ENCODE results near the gene DEFB128. TPM values are rescaled to one million over a fixed set of nuclear protein-coding genes. Genes with fewer than 3 reads are reported as not detected.

The DEFB128 gene
- total RNA-seq, 2 donors from 2014 or later = not detected

DNA sequence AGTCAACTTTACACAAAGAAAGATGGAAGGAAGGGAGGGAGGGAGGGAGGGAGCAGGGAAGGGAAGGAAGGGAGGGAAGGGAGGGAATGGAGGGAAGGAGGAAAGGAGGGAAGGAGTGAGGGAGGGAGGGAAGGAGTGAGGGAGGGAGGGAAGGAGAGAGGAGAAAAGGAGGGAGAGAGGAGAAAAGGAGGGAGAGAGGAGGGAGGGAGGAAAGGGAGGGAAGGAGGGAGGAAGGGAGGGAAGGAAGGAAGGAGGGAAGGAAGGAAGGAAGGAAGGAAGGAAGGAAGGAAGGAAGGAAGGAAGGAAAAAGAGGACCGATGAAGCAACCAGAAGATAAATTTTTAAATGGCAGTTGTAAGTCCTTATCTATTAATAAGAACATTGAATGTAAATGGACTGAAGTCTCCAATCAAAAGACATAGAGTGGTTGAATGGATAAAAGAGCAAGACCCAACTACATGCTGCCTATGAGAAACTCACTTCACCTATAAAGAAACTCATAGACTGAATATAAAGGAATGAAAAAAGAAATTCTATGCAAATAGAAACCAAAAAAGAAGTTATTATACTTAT lies 31.8 kb upstream of the DEFB128 start:
- 71% methylated on average over 1 of the region's 1 CpG; no CpG with 5 or more reads in 1 of the 2 experiments for WGBS, 2 experiments (ENCODE audit: insufficient coverage in 1 of 2, insufficient read length in 1 of 2)
- Histone ChIP-seq H3K9me3 (ENCODE audit: control insufficient read depth, low read length) (no peaks in the 10 kb centered on the region), H3K36me3 (ENCODE audit: control insufficient read depth, insufficient read depth, low read length) (no peaks in the 10 kb centered on the region), H3K27ac (ENCODE audit: low read depth, low read length) (no peak overlapping the region), H3K9ac (ENCODE audit: extremely low read depth, low read length, poor library complexity, severe bottlenecking) (no peak overlapping the region), H3K4me1 (ENCODE audit: control insufficient read depth, insufficient read depth, low read length) (no peaks in the 10 kb centered on the region), H3K4me3 (ENCODE audit: low read length) (no peak overlapping the region), H3K27me3 (ENCODE audit: control insufficient read depth, insufficient read depth, low read length, poor library complexity, severe bottlenecking) (peaks cover 51% of the 10 kb centered on the region)
- no peak overlapping the region for H3K4me3 Mint-ChIP-seq
- no peaks in the 10 kb centered on the region for H3K36me3 Mint-ChIP-seq (ENCODE audit: low read depth)
- peaks cover 54% of the 10 kb centered on the region for H3K27me3 Mint-ChIP-seq (ENCODE audit: insufficient read depth)
- no peak overlapping the region for H3K27ac Mint-ChIP-seq
- H3K9me3 Mint-ChIP-seq = no peaks in the 10 kb centered on the region
- TF ChIP-seq, protein P1, sequence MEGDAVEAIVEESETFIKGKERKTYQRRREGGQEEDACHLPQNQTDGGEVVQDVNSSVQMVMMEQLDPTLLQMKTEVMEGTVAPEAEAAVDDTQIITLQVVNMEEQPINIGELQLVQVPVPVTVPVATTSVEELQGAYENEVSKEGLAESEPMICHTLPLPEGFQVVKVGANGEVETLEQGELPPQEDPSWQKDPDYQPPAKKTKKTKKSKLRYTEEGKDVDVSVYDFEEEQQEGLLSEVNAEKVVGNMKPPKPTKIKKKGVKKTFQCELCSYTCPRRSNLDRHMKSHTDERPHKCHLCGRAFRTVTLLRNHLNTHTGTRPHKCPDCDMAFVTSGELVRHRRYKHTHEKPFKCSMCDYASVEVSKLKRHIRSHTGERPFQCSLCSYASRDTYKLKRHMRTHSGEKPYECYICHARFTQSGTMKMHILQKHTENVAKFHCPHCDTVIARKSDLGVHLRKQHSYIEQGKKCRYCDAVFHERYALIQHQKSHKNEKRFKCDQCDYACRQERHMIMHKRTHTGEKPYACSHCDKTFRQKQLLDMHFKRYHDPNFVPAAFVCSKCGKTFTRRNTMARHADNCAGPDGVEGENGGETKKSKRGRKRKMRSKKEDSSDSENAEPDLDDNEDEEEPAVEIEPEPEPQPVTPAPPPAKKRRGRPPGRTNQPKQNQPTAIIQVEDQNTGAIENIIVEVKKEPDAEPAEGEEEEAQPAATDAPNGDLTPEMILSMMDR (conservative IDR thresholded peaks at IDR 0.05) = no peak
- no peaks in the 10 kb centered on the region for H3K4me1 Mint-ChIP-seq
- no peak for DNase-seq

DNA sequence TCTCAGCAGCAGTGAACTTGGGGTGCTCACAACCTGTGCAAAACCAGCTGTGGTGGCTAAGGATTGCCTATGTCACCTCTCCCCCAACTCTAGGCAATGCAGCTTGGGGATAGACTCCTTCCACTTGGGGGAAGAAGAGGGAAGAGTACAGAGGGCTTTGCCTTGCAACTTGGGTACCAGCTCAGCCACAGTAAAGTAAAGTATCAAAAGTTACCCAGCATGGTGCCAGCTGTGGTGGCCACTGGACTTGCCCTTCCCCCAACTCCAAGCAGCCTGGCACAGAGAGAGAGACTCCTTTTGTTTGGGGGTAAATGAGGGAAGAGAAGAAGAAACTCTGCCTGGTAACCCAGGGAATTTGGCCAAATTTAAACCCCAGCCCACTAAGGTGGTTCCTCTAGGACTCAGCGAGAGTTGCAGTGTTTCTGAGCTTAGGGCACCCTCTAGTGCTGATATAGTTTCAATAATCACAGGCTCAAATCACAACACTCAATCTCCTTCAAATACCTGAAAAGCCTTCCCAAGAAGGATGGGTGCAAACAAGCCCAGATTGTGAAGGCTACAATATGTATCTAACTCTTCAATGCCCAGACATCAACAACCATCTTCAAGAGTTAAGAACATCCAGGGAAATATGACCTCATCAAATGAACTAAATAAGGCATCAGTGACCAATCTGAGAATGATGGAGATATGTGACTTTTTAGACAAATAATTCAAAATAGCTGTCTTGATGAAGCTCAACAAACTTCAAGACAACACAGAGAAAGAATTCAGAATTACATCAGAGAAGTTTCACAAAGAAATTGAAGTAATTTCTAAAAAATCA lies 30.0 kb upstream of the DEFB128 start:
- Histone ChIP-seq H3K27me3 (ENCODE audit: control insufficient read depth, insufficient read depth, low read length, poor library complexity, severe bottlenecking) (peaks cover 63% of the 10 kb centered on the region), H3K9me3 (ENCODE audit: control insufficient read depth, low read length) (no peaks in the 10 kb centered on the region), H3K4me1 (ENCODE audit: control insufficient read depth, insufficient read depth, low read length) (no peaks in the 10 kb centered on the region), H3K9ac (ENCODE audit: extremely low read depth, low read length, poor library complexity, severe bottlenecking) (no peak overlapping the region), H3K36me3 (ENCODE audit: control insufficient read depth, insufficient read depth, low read length) (no peaks in the 10 kb centered on the region), H3K27ac (ENCODE audit: low read depth, low read length) (no peak overlapping the region), H3K4me3 (ENCODE audit: low read length) (no peak overlapping the region)
- Mint-ChIP-seq H3K4me1 (no peaks in the 10 kb centered on the region), H3K27ac (no peak overlapping the region), H3K4me3 (no peak overlapping the region), H3K27me3 (ENCODE audit: insufficient read depth) (peaks cover 52% of the 10 kb centered on the region), H3K36me3 (ENCODE audit: low read depth) (no peaks in the 10 kb centered on the region), H3K9me3 (no peaks in the 10 kb centered on the region)
- TF ChIP-seq, protein P1 (conservative IDR thresholded peaks at IDR 0.05) = peak; percentile 83
- DNase-seq = peak; percentile 69
- 0 to 3% methylated on average over 1 of the region's 1 CpG for WGBS, 2 experiments (ENCODE audit: insufficient coverage in 1 of 2, insufficient read length in 1 of 2)

DNA sequence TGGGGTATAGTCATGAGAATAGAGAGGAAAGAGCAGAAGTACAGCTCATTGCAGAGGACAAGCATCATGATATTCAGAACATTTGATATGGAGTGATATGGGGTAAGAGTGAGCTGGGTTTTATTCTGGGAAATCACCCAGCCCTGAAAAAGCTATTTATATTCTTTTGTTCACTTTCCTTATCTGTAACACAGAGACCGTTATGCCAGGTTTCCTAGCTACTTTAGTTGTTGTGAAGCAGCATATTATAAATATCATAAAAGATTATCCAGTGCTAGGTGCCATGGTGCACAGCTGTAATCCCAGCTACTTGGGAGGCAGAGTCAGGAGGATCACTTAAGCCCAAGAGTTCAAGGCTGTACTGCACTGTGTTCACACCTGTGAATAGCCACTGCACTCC lies 27.8 kb upstream of the DEFB128 start:
- TF ChIP-seq, protein P1 (conservative IDR thresholded peaks at IDR 0.05) = no peak
- DNase-seq = no peak
- Mint-ChIP-seq H3K4me1 (no peaks in the 10 kb centered on the region), H3K27me3 (ENCODE audit: insufficient read depth) (peaks cover 50% of the 10 kb centered on the region), H3K27ac (no peak overlapping the region), H3K36me3 (ENCODE audit: low read depth) (no peaks in the 10 kb centered on the region), H3K9me3 (no peaks in the 10 kb centered on the region), H3K4me3 (no peak overlapping the region)
- no CpG with 5 or more reads among the region's 1 CpG for WGBS, 2 experiments (ENCODE audit: insufficient coverage in 1 of 2, insufficient read length in 1 of 2)
- no peak overlapping the region for H3K4me3 ChIP-seq (ENCODE audit: low read length)
- no peaks in the 10 kb centered on the region for H3K9me3 ChIP-seq (ENCODE audit: control insufficient read depth, low read length)
- H3K27me3 ChIP-seq (ENCODE audit: control insufficient read depth, insufficient read depth, low read length, poor library complexity, severe bottlenecking) = peaks cover 65% of the 10 kb centered on the region
- no peak overlapping the region for H3K9ac ChIP-seq (ENCODE audit: extremely low read depth, low read length, poor library complexity, severe bottlenecking)
- H3K27ac ChIP-seq (ENCODE audit: low read depth, low read length) = no peak overlapping the region
- H3K4me1 ChIP-seq (ENCODE audit: control insufficient read depth, insufficient read depth, low read length) = no peaks in the 10 kb centered on the region
- no peaks in the 10 kb centered on the region for H3K36me3 ChIP-seq (ENCODE audit: control insufficient read depth, insufficient read depth, low read length)
